Embryonic facial prominence (tissue), 1 donor: ENCODE data around the gene DOCK2.
A peak's percentile ranks its signal among the peaks of the same experiment; 100 is the strongest.

ENCODE experiments used
- DNase-seq: peaks from one replicate; pipeline ENCODE4 v3.0.0-alpha.2; 2016; ENCODE audit errors: extremely low spot score

The DOCK2 gene

GRCh38 chr5:170095646-170096045, 458.6 kb downstream of the DOCK2 start:
- no peak for DNase-seq

DNA sequence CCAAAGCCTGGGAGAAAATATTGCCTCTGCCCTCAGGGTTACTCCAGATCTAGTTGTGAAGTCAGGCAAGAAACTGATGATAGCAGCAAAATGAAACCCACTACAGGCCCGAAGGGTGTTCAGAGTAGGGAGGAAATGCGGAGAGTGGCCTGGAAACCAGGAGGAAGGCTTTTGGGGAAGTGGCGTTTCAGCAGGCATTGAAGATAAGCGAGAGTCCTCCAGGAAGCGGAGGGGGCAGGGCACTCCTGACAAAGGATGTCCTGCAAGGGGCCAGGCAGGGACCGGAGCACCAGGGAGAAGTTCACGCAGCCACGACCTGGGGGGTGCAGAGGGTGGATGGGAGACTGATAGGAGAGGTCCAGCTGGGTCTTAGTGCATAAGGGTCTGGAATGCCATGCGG, 460.9 kb downstream of the DOCK2 start:
- no peak for DNase-seq

DNA sequence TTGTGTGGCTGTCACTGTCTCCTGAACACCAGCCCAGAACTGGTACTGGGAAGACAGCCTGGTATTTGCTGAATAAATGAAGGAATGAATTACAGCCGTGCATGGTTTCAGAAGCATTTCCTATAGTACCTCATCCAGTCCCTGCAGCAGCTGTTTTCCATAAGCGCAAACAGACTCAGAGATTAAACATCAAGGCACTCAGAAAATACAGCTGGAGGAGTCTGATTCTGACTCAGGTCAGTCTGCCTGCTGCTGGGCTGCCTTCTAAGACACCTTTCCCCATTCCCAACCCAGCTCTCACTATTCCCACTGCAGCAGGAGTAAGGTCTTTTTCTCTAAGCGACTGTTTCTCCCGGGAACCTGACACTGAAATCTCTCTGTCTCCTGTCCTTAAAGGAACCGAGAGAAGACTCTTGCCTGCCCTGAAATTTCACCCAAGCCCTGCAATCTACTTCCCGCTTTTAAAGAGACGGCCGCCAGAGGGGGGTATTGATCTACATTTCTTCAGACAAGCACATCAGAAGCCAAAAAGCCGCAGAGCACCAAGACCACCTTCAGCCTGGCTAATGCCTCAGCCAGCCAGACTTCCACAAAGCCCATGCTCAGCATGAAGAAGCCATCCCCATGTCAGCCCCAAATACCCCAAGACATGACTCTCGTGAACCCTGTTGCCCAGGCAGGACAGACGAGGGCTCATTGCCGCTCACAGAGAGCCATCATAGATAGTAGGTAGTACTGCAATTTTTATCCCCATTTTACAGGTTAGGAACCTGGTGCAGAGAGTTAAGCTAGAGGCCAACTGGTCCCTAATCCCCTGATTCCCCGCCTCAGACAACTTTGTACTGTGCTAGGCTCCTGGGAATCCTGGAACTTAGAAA, 463.2 kb downstream of the DOCK2 start:
- peak; percentile 78 for DNase-seq

DNA sequence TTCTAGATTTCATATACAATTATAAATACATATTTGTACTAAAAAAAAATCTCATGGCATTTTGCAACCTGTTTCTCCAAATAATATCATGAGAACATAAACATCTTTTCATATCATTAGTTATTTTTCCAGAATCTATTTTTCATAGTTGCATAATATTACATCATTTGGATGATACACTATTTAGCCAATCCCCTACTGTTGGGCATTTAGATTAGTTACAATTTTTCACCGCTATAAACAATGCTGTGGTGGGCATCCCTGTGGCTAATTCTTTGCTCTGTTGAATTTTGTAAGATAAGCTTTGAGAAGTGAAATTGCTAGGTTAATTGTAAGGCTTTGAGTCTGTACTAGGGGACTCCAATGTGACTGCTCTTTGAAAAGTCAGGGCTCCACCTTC, 466.4 kb downstream of the DOCK2 start:
- DNase-seq = no peak

DNA sequence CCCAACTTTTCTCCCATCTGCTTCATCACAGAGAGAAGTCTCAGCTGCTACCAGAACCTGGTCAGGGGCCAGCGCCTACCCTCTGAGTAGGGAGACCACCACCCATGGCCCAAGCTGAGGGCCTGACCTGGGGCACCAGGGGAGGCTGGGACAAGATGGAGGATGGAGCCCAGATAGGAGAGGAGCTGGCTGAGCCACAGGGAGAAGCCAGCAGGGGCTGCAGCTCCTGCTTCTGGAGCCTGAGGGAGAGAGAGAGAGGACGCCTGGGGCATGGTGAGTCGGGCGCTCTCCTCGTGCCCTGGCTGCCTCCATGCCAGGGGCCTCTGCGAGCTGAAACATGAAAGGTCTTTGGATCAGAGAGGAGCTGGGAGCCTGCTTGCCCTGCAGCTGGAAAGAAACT, 467.2 kb downstream of the DOCK2 start:
- DNase-seq = no peak

DNA sequence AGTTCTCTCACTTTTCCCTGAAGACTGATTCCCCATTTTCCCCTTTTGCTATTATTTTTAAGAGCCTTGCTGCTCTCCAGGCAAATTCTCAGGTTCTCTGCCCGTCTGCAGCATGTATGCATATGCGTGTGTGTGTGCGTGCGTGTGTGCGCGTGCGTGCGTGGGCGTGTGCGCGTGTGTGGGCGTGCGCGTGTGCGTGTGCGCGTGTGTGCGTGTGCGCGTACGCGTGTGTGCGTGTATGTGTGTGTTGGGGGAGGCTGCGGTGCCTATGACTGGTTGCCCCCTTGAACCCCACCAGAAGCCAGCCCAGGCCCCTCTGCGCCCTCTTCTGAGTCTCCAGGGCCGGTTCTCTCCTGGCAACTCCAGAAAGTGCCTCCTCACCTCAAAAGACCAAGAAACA, 467.6 kb downstream of the DOCK2 start:
- DNase-seq = no peak

DNA sequence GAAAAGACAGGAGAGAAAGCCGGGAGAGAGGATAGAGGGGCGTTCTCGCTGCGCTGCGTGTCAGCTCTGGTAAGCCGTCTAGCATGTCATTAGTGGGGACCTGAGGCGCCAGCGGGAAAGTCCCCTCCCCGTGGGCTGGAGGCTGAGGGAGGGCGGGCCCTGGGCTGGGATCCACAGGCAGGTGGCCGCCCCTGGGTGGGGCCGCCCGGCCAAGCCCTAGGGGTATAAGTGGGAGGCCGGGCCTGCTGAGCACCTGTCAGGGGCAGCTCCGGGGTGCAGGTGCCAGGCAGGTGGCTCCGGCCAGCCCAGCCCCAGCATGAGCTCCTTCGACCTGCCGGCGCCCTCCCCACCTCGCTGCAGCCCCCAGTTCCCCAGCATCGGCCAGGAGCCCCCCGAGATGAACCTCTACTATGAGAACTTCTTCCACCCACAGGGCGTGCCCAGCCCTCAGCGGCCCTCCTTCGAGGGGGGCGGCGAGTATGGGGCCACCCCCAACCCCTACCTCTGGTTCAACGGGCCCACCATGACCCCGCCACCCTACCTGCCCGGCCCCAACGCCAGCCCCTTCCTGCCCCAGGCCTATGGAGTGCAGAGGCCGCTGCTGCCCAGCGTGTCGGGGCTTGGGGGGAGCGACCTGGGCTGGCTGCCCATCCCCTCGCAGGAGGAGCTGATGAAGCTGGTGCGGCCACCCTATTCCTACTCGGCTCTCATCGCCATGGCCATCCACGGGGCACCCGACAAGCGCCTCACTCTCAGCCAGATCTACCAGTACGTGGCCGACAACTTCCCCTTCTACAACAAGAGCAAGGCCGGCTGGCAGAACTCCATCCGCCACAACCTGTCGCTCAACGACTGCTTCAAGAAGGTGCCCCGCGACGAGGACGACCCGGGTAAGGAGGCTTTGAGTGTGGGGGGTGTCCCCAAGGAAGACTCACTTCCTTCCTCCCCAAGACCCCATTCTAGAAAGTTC, 468.9 kb downstream of the DOCK2 start, which contains the start of gene FOXI1:
TSS of gene FOXI1 (plus strand) at position 256 of the 970 bp plus-strand sequence. CDS start at position 317, 61 bp downstream.
- no peak for DNase-seq

- no peak for DNase-seq
Observed at GRCh38 chr5:170107674-170108073, 470.6 kb downstream of the DOCK2 start.

GRCh38 chr5:170108266-170108785, 471.3 kb downstream of the DOCK2 start:
- no peak for DNase-seq

- DNase-seq = no peak
Observed at GRCh38 chr5:170109059-170110031, 472.3 kb downstream of the DOCK2 start.

DNA sequence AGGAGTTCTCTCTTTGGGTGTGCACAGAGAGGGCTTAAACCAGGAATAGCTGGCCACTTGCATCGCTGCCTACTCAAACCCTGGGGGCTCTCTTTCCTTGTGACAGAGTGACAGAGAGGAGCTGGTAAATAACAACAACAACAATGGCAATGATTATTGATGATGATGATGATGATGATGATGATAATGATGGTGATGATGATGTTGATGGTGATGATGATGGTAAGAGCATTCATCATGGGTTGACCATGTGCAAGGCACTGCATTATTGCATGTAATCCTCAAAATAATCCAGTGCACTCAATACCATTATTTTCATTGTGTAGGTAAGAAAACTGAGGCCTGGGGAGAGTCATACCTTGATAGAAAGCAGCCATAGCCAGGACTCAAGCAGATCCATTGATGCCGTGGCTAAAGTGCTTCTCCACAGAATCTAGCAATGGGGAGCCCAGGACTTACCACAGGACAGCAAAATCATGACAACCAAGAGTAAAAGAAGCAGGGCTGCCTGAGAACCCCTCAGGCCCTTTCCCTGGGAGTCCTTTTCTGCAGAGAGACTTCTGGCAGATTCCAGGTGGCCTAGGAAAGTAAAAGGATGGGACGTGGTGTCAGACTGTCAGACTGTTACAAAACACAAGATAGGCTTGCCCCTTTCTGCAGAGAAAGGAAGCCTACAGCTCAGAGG, 473.5 kb downstream of the DOCK2 start:
- no peak for DNase-seq

- no peak for DNase-seq
Observed at GRCh38 chr5:170111088-170111785, 474.2 kb downstream of the DOCK2 start.

GRCh38 chr5:170112876-170113521, 475.9 kb downstream of the DOCK2 start:
- no peak for DNase-seq

DNA sequence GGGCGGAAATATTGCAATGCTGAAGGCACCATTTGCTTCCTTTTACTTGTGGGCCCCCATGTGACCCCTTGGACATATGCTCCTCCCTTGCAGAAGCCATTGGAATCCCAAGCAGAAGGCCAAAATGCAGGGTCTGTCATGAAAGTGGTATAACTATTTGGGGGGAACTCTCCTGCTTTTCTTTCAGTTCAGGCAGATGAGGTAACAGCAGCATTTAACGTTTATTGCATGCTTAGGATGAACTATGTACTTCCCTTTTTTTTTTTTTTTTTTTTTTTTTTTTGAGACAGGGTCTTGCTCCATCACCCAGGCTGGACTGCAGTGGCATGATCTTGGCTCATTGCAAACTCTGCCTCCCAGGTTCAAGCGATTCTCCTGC, 476.4 kb downstream of the DOCK2 start:
- DNase-seq = no peak

GRCh38 chr5:170114271-170114670, 477.2 kb downstream of the DOCK2 start:
- DNase-seq = no peak

- no peak for DNase-seq
Observed at GRCh38 chr5:170115925-170116324, 478.9 kb downstream of the DOCK2 start.

DNA sequence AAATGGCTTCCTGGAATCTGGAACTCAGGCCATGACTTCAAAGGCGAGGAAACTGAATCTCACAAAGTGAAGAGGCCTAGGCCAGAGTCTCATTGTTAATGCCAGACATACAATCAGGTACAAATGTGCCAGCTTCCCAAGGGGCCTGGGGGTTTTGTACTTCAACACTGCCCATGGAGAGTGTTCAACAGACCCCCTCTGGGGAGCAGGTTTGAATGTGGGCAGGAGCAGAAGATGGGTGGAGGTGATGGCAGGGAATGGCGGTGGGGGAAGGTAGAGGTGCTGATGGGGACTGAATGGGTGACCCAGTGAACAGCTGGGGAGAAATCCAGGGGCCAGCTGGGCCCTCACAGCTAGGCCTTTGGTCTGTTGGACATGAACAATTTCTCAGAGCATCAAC, 480.7 kb downstream of the DOCK2 start:
- DNase-seq = no peak

DNA sequence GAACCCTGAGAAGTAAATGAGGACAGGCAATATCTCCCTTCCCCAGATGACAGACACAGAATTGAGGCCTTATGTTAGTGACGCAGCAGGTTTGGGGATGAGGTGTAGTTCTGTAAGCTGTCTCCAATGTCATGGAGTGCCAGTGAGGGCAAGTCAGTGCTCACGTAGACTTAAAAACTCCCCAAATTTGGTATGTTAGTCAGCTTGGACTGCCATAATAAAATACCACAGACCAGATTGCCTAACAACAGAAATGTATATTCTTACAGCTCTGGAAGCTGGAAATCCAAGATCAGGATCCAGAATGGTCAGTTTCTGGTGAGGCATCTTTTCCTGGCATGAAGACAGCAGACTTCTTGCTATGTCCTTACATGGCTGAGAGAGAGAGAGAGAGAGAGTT, 483.5 kb downstream of the DOCK2 start:
- DNase-seq = no peak

- no peak for DNase-seq
Observed at GRCh38 chr5:170121321-170121720, 484.2 kb downstream of the DOCK2 start.
